Kidney (tissue), 14 donors: Measurements from ENCODE around the gene KIDINS220. TPM values are rescaled to one million over a fixed set of nuclear protein-coding genes. Genes with fewer than 3 reads are reported as not detected.

ENCODE experiments used
- DNase-seq, 5 donors: peaks; one replicate each; pipeline ENCODE4 v3.0.0-alpha.2; 2013 to 2020
- FAIRE-seq: peaks from 2 replicates; lab custom pipeline; 2012; peaks lifted over from hg19 to GRCh38; lab: Jason Lieb, UNC
- H3K27ac ChIP-seq, 2 donors: one replicate each; pipeline ENCODE4 v1.7.0; 2013; ENCODE audit warnings: low read depth in 2 of 2, low read length in 2 of 2, inconsistent platforms in 1 of 2
- H3K27me3 ChIP-seq: one replicate; pipeline ENCODE4 v1.7.1; 2013; ENCODE audit warnings: low read length, inconsistent platforms; ENCODE audit not compliant: control insufficient read depth, insufficient read depth
- H3K36me3 ChIP-seq, 3 donors: one replicate each; pipeline versions ENCODE4 v1.7.0 to v1.7.1; 2013; ENCODE audit warnings: low read length in 3 of 3, control low read depth in 1 of 3, inconsistent platforms in 1 of 3; ENCODE audit not compliant: insufficient read depth in 3 of 3, control insufficient read depth in 2 of 3
- H3K4me1 ChIP-seq, 3 donors: one replicate each; pipeline versions ENCODE4 v1.7.0 to v1.7.1; 2013; ENCODE audit warnings: low read length in 3 of 3, inconsistent platforms in 1 of 3, low read depth in 1 of 3; ENCODE audit not compliant: control insufficient read depth in 2 of 3, insufficient read depth in 2 of 3
- H3K4me3 ChIP-seq, 3 donors: one replicate each; pipeline versions ENCODE4 v1.7.0 to v1.8.1; 2013; ENCODE audit warnings: low read length in 3 of 3, control low read depth in 1 of 3, inconsistent platforms in 1 of 3
- H3K9ac ChIP-seq, 3 donors: one replicate each; pipeline versions ENCODE4 v1.7.0 to v1.7.1; 2013; ENCODE audit warnings: low read length in 3 of 3, control low read depth in 1 of 3, inconsistent platforms in 1 of 3
- H3K9me3 ChIP-seq, 3 donors: one replicate each; pipeline versions ENCODE4 v1.7.0 to v1.7.1; 2013; ENCODE audit warnings: low read length in 3 of 3, control low read depth in 1 of 3, inconsistent platforms in 1 of 3; ENCODE audit not compliant: control insufficient read depth in 2 of 3, insufficient read depth in 1 of 3
- intact Hi-C: fragments of 100-400 bp; cut with DNase I; formaldehyde crosslinking; loops from one replicate; pipeline ENCODE4 v1.11.1; 2022
- polyA plus RNA-seq: library from polyadenylated mRNA; stranded (reverse); fragments of 350-450 nt; fragmentation: Illumina TruSeq; extraction: RNeasy Lipid Tissue Mini Kit (QIAGEN cat#74804); gene quantifications from one replicate; pipeline ENCODE4 v1.2.3, GENCODE V29; 2014; ENCODE audit warnings: low read depth, low replicate concordance; ENCODE audit not compliant: insufficient read depth
- total RNA-seq: library from RNA; stranded (reverse); fragmentation: NEBNext Ultra II Directional; extraction: Animal tissue kit (Norgen Biotek cat#: 25700); gene quantifications from one replicate; pipeline ENCODE4 v1.2.1, GENCODE V29; 2021
- TF ChIP-seq, protein P1 (sequence below): IDR thresholded peaks from 3 replicates; pipeline ENCODE4 v1.5.1; 2012; ENCODE audit warnings: mild to moderate bottlenecking, moderate library complexity, borderline replicate concordance; ENCODE audit not compliant: insufficient read depth; ENCODE audit errors: extremely low read depth
- donor health status: control.
- donor health status: control.
- donor health status: control.
- donor health status: control.
- donor health status: control.
- donor health status: DM: yes; HTN: yes; CAD: no.
- donor health status: Normal renal cell carcinoma (clear cell type).

Gene KIDINS220
- total and polyA plus RNA-seq, 2 donors from 2014 or later: 12.3 to 56.6 TPM

DNA sequence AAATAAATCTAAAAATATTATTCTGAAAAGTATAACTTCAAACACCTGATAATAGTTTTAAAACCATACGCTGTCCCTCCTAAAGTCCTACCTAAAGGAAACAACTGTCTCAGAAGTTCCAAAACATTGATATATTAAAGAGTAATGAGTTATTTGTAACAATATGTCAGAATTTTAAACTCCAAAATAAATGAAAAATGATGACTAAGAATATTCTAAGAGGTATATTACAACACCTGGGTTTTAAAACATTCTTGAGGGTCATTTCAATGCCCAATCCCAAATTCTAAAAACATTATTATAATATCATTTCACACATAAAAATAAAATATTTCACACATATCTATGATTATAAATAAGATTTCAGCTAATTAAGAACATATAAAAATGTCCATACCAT, 20.2 kb downstream of the KIDINS220 start:
- Histone ChIP-seq H3K27me3 (no peaks in the 10 kb centered on the region), H3K9me3 (no peaks in the 10 kb centered on the region), H3K36me3 (peaks cover 4 to 28% (median 8%) of the 10 kb centered on the region in 3 donors), H3K4me3 (no peak overlapping the region), H3K4me1 (no peaks in the 10 kb centered on the region), H3K9ac (no peak overlapping the region), H3K27ac (no peak overlapping the region)
- FAIRE-seq: peak; percentile 45
- no peak for DNase-seq
- intact Hi-C loops: no loop called here
- TF ChIP-seq, protein P1, sequence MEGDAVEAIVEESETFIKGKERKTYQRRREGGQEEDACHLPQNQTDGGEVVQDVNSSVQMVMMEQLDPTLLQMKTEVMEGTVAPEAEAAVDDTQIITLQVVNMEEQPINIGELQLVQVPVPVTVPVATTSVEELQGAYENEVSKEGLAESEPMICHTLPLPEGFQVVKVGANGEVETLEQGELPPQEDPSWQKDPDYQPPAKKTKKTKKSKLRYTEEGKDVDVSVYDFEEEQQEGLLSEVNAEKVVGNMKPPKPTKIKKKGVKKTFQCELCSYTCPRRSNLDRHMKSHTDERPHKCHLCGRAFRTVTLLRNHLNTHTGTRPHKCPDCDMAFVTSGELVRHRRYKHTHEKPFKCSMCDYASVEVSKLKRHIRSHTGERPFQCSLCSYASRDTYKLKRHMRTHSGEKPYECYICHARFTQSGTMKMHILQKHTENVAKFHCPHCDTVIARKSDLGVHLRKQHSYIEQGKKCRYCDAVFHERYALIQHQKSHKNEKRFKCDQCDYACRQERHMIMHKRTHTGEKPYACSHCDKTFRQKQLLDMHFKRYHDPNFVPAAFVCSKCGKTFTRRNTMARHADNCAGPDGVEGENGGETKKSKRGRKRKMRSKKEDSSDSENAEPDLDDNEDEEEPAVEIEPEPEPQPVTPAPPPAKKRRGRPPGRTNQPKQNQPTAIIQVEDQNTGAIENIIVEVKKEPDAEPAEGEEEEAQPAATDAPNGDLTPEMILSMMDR: no peak

DNA sequence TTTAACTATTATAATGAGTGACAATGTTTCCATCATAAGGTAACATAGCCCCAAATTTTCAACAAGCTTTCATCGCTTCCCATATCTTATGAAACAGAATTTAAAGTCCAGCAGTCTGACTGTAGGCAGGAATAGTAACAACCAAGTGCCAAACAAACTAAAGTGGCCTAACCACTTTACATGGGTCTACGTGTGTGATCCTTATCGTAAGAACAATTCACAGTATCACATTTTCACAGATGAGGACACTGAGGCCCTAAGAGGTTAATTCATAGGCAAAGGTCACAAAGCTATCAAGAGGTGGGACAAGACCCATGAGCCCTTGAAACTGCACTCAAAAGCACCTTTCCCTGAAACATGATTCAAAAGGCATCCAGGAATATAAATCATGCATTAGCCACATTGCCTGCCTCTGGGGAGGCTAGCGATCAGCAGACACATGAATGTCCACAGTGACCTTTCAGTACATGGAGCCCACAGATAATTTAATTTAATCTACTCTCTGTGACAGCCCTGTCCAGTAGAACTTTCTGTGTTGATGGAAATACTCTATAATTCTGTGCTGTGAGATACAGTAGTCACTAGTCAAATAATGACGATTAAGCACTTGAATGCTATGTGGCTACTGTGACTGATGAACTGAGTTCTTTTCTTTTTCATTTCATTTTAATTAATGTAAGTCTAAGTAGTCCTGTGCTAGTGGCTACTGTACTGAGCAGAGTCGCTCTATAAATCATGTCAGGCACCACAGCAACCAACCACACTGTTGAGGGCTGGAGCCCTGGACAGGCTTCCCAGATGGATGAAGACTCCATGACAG, 30.3 kb downstream of the KIDINS220 start:
- no peak overlapping the region for H3K4me3 ChIP-seq
- no peak overlapping the region for H3K27ac ChIP-seq
- TF ChIP-seq, protein P1: no peak
- peaks cover 0 to 2% (median 0%) of the 10 kb centered on the region in 3 donors for H3K4me1 ChIP-seq
- no peaks in the 10 kb centered on the region for H3K27me3 ChIP-seq
- no peak for FAIRE-seq
- intact Hi-C loops: no loop called here
- no peaks in the 10 kb centered on the region for H3K9me3 ChIP-seq
- H3K36me3 ChIP-seq: peaks cover 10 to 51% (median 34%) of the 10 kb centered on the region in 3 donors
- no peak overlapping the region for H3K9ac ChIP-seq
- DNase-seq: no peak

DNA sequence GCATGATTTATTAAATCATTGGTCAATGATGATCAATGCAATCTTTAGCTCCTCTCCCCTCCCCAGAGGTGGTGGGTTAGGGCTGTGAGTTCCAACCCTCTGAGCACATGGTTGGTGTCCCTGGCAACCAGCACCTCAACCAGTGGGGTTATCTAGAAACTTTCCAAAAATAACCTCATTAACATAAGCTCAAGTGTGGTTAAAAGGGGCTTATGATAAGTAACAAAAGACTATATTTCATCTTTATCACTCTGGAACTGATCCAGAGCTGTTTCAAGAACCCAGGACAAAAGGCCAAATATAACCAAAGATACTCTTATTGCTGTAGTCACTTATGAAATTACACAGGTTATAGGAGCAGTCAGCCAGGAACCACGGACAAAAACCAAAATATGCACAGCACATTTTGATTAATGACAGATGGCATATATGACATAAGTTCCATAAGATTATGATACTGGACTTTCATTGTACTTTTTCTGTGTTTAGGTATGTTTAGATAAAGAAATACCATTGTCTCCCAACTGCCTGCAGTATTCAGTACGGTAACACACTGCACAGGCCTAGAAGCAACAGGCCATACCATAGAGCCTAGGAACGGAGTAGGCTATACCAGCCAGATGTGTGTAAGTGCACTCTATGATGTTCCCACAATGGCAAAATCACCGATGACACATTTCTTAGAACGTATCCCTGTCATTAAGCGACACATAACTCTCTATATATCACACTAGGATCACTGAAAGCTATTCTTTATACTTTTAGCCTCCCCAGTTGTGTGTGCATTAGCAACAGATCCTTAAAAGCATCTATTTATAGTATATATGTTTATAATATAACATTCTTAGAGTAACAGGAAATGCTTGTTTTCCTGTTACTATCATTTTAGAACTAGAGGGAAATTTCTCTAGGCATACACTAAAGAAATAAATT, 31.9 kb downstream of the KIDINS220 start:
- TF ChIP-seq, protein P1: no peak
- Histone ChIP-seq H3K4me1 (peaks cover 0 to 2% (median 0%) of the 10 kb centered on the region in 3 donors), H3K27me3 (no peaks in the 10 kb centered on the region), H3K9me3 (no peaks in the 10 kb centered on the region), H3K4me3 (no peak overlapping the region), H3K9ac (no peak overlapping the region), H3K36me3 (peaks cover 13 to 52% (median 27%) of the 10 kb centered on the region in 3 donors), H3K27ac (no peak overlapping the region)
- FAIRE-seq (no peak), DNase-seq (peak in 2 of 5 donors; percentile 21 to 54)
- intact Hi-C loops: no loop called here
